IMR-90 (cell line): ENCODE measurements around the gene EML5. TPM values are rescaled to one million over a fixed set of nuclear protein-coding genes. Genes with fewer than 3 reads are reported as not detected.

Experiments used
- ATAC-seq: fragments of 200-7000 bp; cut with Tn5 transposase; 2 replicates; pipeline ENCODE4 v1.9.1; 2020; ENCODE audit warnings: low read depth, mild to moderate bottlenecking, moderate library complexity
- BruUV-seq: library from RNA; stranded (reverse); fragments of 400-500 nt; replicated peaks from 2 replicates; lab custom pipeline; 2021; lab: Mats Ljungman, UMichigan
- CTCF ChIA-PET: fragments of 300-600 bp; formaldehyde crosslinking; extraction: SDS; loops from one replicate; lab custom pipeline; 2021; ENCODE audit warnings: antibody characterized with exemption; lab: Yijun Ruan, JAX
- POLR2A ChIA-PET: fragments of 300-600 bp; sonication (Branson Sonifier 250); formaldehyde crosslinking; loops from one replicate; lab custom pipeline; 2022; ENCODE audit warnings: antibody characterized with exemption; ENCODE audit not compliant: unreplicated experiment; lab: Charles Lee
- DNase-seq: peaks from one replicate; pipeline ENCODE4 v3.0.0; 2013
- H2AFZ ChIP-seq: replicated peaks from 2 replicates; pipeline ENCODE3; 2013; ENCODE audit warnings: low read length, mild to moderate bottlenecking; ENCODE audit not compliant: poor library complexity
- H2AK5ac ChIP-seq: 2 replicates; pipeline ENCODE4 v1.6.1; 2013; ENCODE audit warnings: low read depth, low read length, inconsistent platforms
- H2AK9ac ChIP-seq: replicated peaks from 2 replicates; pipeline ENCODE3; 2013; ENCODE audit warnings: mild to moderate bottlenecking, low read depth, low read length, moderate library complexity; ENCODE audit not compliant: poor library complexity
- H2BK120ac ChIP-seq: 2 replicates; pipeline ENCODE4 v1.6.1; 2013; ENCODE audit warnings: low read depth, low read length, inconsistent platforms
- H2BK15ac ChIP-seq: 3 replicates; pipeline ENCODE4 v1.6.1; 2013; ENCODE audit warnings: low read depth, low read length, inconsistent platforms
- H2BK20ac ChIP-seq: 2 replicates; pipeline ENCODE4 v1.6.1; 2013; ENCODE audit warnings: low read depth, mild to moderate bottlenecking, inconsistent platforms, low read length, moderate library complexity
- H2BK5ac ChIP-seq: 2 replicates; pipeline ENCODE4 v1.6.1; 2013; ENCODE audit warnings: mild to moderate bottlenecking, low read depth, low read length, inconsistent platforms; ENCODE audit not compliant: poor library complexity, severe bottlenecking
- H3K14ac ChIP-seq: replicated peaks from 2 replicates; pipeline ENCODE4 v1.6.1; 2013; ENCODE audit warnings: low read depth, low read length, inconsistent platforms
- H3K18ac ChIP-seq: 2 replicates; pipeline ENCODE4 v1.6.1; 2013; ENCODE audit warnings: low read depth, low read length, control low read depth
- H3K23ac ChIP-seq: 2 replicates; pipeline ENCODE4 v1.6.1; 2013; ENCODE audit warnings: low read depth, low read length, inconsistent platforms
- H3K27ac ChIP-seq: 2 replicates; pipeline ENCODE4 v1.5.1; 2013; ENCODE audit warnings: mild to moderate bottlenecking, control low read depth, low read length; ENCODE audit not compliant: insufficient read depth
- H3K27me3 ChIP-seq: 2 replicates; pipeline ENCODE4 v1.6.1; 2013; ENCODE audit warnings: low read length; ENCODE audit not compliant: control insufficient read depth, insufficient read depth
- H3K36me3 ChIP-seq: 2 replicates; pipeline ENCODE4 v1.6.1; 2013; ENCODE audit warnings: low read length, mixed read lengths; ENCODE audit not compliant: control insufficient read depth, insufficient read depth
- H3K4ac ChIP-seq: 2 replicates; pipeline ENCODE4 v1.6.1; 2013; ENCODE audit warnings: low read depth, low read length, inconsistent platforms
- H3K4me1 ChIP-seq: 2 replicates; pipeline ENCODE4 v1.6.1; 2013; ENCODE audit warnings: low read length, mixed read lengths; ENCODE audit not compliant: control insufficient read depth, insufficient read depth
- H3K4me2 ChIP-seq: 2 replicates; pipeline ENCODE4 v1.6.1; 2013; ENCODE audit warnings: low read depth, mild to moderate bottlenecking, control low read depth, low read length, moderate library complexity
- H3K4me3 ChIP-seq: 2 replicates; pipeline ENCODE4 v1.5.1; 2013; ENCODE audit warnings: low read depth, mild to moderate bottlenecking, control low read depth, low read length, moderate library complexity; ENCODE audit not compliant: insufficient read depth
- H3K56ac ChIP-seq: 2 replicates; pipeline ENCODE4 v1.6.1; 2013; ENCODE audit warnings: low read length, inconsistent platforms; ENCODE audit not compliant: insufficient read depth; ENCODE audit errors: extremely low read depth
- H3K79me1 ChIP-seq, 2 experiments: 2 replicates each; pipeline ENCODE4 v1.6.1; 2013; ENCODE audit warnings: low read length in 2 of 2, inconsistent platforms in 1 of 2, low read depth in 1 of 2
- H3K9ac ChIP-seq: 2 replicates; pipeline ENCODE4 v1.6.1; 2013; ENCODE audit warnings: low read depth, low read length, control low read depth
- H3K9me1 ChIP-seq: 2 replicates; pipeline ENCODE4 v1.6.1; 2013; ENCODE audit warnings: low read length, inconsistent platforms; ENCODE audit not compliant: insufficient read depth
- H3K9me3 ChIP-seq: 2 replicates; pipeline ENCODE4 v1.6.1; 2013; ENCODE audit warnings: low read length; ENCODE audit not compliant: control insufficient read depth, insufficient read depth
- H4K20me1 ChIP-seq: 2 replicates; pipeline ENCODE4 v1.6.1; 2013; ENCODE audit warnings: low read length, inconsistent platforms; ENCODE audit not compliant: insufficient read depth
- H4K5ac ChIP-seq: 2 replicates; pipeline ENCODE4 v1.6.1; 2013; ENCODE audit warnings: mild to moderate bottlenecking, low read depth, low read length, control low read depth
- H4K8ac ChIP-seq, 2 experiments: 2 replicates each; pipeline ENCODE4 v1.6.1; 2013; ENCODE audit warnings: low read depth in 2 of 2, low read length in 2 of 2, control low read depth in 1 of 2, inconsistent platforms in 1 of 2
- H4K91ac ChIP-seq: 2 replicates; pipeline ENCODE4 v1.6.1; 2013; ENCODE audit warnings: low read depth, low read length, inconsistent platforms; ENCODE audit not compliant: insufficient read depth
- BHLHE40 ChIP-seq: fragments of 150-350 bp; IDR thresholded peaks from 2 replicates; pipeline ENCODE4 v1.6.1; 2016; ENCODE audit warnings: mild to moderate bottlenecking, low read depth, low read length
- FOS ChIP-seq: fragments of 150-350 bp; IDR thresholded peaks from 2 replicates; pipeline ENCODE4 v1.6.1; 2016; ENCODE audit warnings: low read depth, low read length
- MXI1 ChIP-seq: IDR thresholded peaks from 2 replicates; pipeline ENCODE4 v1.6.1; 2012; ENCODE audit warnings: low read depth, mild to moderate bottlenecking, low read length, moderate library complexity, borderline replicate concordance
- RAD21 ChIP-seq: IDR thresholded peaks from 2 replicates; pipeline ENCODE4 v1.6.1; 2012; ENCODE audit warnings: low read length, improper control_type of control experiment
- SMC3 ChIP-seq: fragments of 150-350 bp; IDR thresholded peaks from 2 replicates; pipeline ENCODE4 v1.6.1; 2016; ENCODE audit warnings: low read depth, mild to moderate bottlenecking, antibody characterized with exemption, low read length, moderate library complexity
- WGBS, 2 experiments: methylation state at CpG; one replicate each; pipeline versions ENCODE4 v1.1.5 to v1.1.7; 2013; ENCODE audit warnings: missing lambda C conversion rate in 2 of 2; ENCODE audit not compliant: insufficient read length in 1 of 2; ENCODE audit errors: extremely low coverage in 2 of 2; 5-methylcytosine and 5-hydroxymethylcytosine counted together
- dilution Hi-C: fragments of 300-500 bp; cut with HindIII; formaldehyde crosslinking; loops from one replicate; pipeline ENCODE4 v1.14.3; 2018; ENCODE audit warnings: low sequenced_read_pairs; ENCODE audit not compliant: unreplicated experiment
- in situ Hi-C: fragments of 300-500 bp; cut with MboI; formaldehyde crosslinking; loops from 3 replicates; pipeline ENCODE4 v1.14.3; 2019; ENCODE audit warnings: low sequenced_read_pairs, inconsistent platforms, mixed read lengths
- intact Hi-C: fragments of 100-400 bp; cut with micrococcal nuclease; formaldehyde crosslinking; loops from 2 replicates; pipeline ENCODE4 v1.10.0; 2022
- polyA plus RNA-seq, 3 experiments: library from polyadenylated mRNA; depleted of rRNA; stranded (reverse); fragments of >200 nt; gene quantifications; 2 replicates each; pipeline ENCODE4 v1.2.3, GENCODE V29; 2012; ENCODE audit warnings: low replicate concordance in 1 of 3
- total RNA-seq: library from RNA; depleted of rRNA; stranded (reverse); fragments of >200 nt; gene quantifications from 2 replicates; pipeline ENCODE4 v1.2.3, GENCODE V29; 2012
- TF ChIP-seq, protein P1 (sequence below): fragments of 150-350 bp; IDR thresholded peaks from 2 replicates; pipeline ENCODE4 v1.6.1; 2016; ENCODE audit warnings: low read depth, mild to moderate bottlenecking, low read length, moderate library complexity, borderline replicate concordance

EML5 gene
- total and polyA plus RNA-seq, 2 of the 4 experiments (the other 2 are of a cell fraction): 8.1 to 22.2 TPM

DNA sequence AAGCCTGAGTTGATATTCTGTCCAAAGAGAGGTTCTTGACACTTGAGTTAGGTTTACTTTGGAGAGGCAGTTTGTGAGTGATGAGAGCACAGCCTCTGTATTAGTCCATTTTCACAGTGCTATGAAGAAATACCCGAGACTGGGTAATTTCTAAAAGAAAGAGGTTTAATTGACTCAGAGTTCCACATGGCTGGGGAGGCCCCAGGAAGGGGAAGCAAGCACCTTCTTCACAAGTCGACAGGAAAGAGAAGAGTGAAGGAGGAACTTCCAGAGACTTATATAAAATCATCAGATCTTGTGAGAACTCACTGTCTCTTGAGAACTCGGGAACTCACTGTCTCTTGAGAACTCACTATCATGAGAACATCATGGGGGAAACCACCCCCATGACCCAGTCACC, 224.6 kb downstream of the EML5 start:
- Histone ChIP-seq H3K14ac (no peak overlapping the region), H2AFZ (no peak overlapping the region), H3K9me3 (no peaks in the 10 kb centered on the region), H3K36me3 (peaks cover 31% of the 10 kb centered on the region), H3K4ac (no peak overlapping the region), H2AK5ac (no peak overlapping the region), H3K23ac (no peak overlapping the region), H2BK20ac (no peak overlapping the region), H4K8ac (no peak overlapping the region), H4K5ac (no peak overlapping the region), H3K79me1 (peaks cover 14 to 31% of the 10 kb centered on the region in 2 experiments), H2AK9ac (no peak overlapping the region), H3K9me1 (no peaks in the 10 kb centered on the region), H3K4me2 (no peak overlapping the region), H3K27ac (no peak overlapping the region), H2BK5ac (no peak overlapping the region), H3K27me3 (no peaks in the 10 kb centered on the region), H3K4me3 (no peak overlapping the region), H3K9ac (no peak overlapping the region), H2BK15ac (no peak overlapping the region), H4K20me1 (peaks cover 11% of the 10 kb centered on the region; the same call in 1 of the 2 replicates), H2BK120ac (no peak overlapping the region), H3K56ac (no peak overlapping the region), H3K4me1 (peaks cover 4% of the 10 kb centered on the region; the same call in 1 of the 2 replicates), H3K18ac (no peak overlapping the region), H4K91ac (no peak overlapping the region)
- DNase-seq (no peak), ATAC-seq (no peak)
- dilution Hi-C loops (no loop called here), in situ Hi-C loops (no loop called here), intact Hi-C loops (no loop called here)
- BruUV-seq: no TSS peak
- CTCF ChIA-PET: no interaction called here
- TF ChIP-seq BHLHE40 (no peak), FOS (no peak), MXI1 (no peak), SMC3 (no peak), RAD21 (no peak)
- TF ChIP-seq, protein P1, sequence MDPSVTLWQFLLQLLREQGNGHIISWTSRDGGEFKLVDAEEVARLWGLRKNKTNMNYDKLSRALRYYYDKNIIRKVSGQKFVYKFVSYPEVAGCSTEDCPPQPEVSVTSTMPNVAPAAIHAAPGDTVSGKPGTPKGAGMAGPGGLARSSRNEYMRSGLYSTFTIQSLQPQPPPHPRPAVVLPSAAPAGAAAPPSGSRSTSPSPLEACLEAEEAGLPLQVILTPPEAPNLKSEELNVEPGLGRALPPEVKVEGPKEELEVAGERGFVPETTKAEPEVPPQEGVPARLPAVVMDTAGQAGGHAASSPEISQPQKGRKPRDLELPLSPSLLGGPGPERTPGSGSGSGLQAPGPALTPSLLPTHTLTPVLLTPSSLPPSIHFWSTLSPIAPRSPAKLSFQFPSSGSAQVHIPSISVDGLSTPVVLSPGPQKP: no peak
- whole genome bisulfite sequencing, 2 experiments: no CpG with 5 or more reads among the region's 3 CpGs
- POLR2A ChIA-PET: no interaction called here
